Memory B cell (primary cell): Measurements from ENCODE around the gene MYOM3.

Experiments used
- ATAC-seq: fragments of 150-1000 bp; cut with Tn5 transposase; 2 replicates; pipeline ENCODE4 v1.10.0; 2021; ENCODE audit warnings: low read depth, mild to moderate bottlenecking, moderate library complexity
- DNase-seq, 2 donors: peaks; one replicate each; pipeline ENCODE4 v3.0.0; 2022; ENCODE audit warnings: low spot score in 2 of 2
- H3K27ac Mint-ChIP-seq: one replicate; pipeline ENCODE4 v1.8.0; 2022; ENCODE audit warnings: mild to moderate bottlenecking, moderate library complexity, mixed read lengths
- H3K27me3 Mint-ChIP-seq: one replicate; pipeline ENCODE4 v1.8.0; 2022; ENCODE audit warnings: mixed read lengths
- H3K36me3 Mint-ChIP-seq: one replicate; pipeline ENCODE4 v1.8.0; 2022; ENCODE audit warnings: mild to moderate bottlenecking, mixed read lengths
- H3K4me1 Mint-ChIP-seq: one replicate; pipeline ENCODE4 v1.8.0; 2022; ENCODE audit warnings: mixed read lengths
- H3K4me3 Mint-ChIP-seq: one replicate; pipeline ENCODE4 v1.8.0; 2022; ENCODE audit warnings: mild to moderate bottlenecking, moderate library complexity, mixed read lengths
- H3K9me3 Mint-ChIP-seq: one replicate; pipeline ENCODE4 v1.8.0; 2022; ENCODE audit warnings: mixed read lengths

The MYOM3 gene

DNA sequence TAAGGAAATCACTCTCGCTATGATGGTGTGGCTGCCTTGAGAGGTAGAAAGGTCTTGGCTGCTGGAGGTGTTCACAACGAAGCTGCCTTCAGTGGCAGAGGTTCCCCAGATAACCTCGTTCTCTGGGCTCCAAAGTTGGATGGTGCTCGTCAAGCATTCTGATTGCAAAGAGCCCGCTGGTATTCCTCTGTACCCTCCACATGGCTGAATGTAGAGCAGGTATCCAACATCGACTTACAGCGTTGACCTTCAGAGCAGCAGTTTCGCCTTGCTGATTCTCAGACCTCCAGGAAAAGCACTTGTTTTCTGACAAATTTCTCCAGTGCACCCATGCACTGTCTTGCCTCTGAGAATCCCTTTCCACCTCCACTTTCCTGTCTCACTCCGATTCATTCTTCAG, 35.3 kb upstream of the MYOM3 start:
- H3K36me3 Mint-ChIP-seq: no peaks in the 10 kb centered on the region
- ATAC-seq (no peak), DNase-seq (no peak)
- no peak overlapping the region for H3K4me3 Mint-ChIP-seq
- H3K27ac Mint-ChIP-seq: no peak overlapping the region
- H3K4me1 Mint-ChIP-seq: peaks cover 15% of the 10 kb centered on the region
- peaks cover 13% of the 10 kb centered on the region for H3K27me3 Mint-ChIP-seq
- H3K9me3 Mint-ChIP-seq: no peaks in the 10 kb centered on the region

DNA sequence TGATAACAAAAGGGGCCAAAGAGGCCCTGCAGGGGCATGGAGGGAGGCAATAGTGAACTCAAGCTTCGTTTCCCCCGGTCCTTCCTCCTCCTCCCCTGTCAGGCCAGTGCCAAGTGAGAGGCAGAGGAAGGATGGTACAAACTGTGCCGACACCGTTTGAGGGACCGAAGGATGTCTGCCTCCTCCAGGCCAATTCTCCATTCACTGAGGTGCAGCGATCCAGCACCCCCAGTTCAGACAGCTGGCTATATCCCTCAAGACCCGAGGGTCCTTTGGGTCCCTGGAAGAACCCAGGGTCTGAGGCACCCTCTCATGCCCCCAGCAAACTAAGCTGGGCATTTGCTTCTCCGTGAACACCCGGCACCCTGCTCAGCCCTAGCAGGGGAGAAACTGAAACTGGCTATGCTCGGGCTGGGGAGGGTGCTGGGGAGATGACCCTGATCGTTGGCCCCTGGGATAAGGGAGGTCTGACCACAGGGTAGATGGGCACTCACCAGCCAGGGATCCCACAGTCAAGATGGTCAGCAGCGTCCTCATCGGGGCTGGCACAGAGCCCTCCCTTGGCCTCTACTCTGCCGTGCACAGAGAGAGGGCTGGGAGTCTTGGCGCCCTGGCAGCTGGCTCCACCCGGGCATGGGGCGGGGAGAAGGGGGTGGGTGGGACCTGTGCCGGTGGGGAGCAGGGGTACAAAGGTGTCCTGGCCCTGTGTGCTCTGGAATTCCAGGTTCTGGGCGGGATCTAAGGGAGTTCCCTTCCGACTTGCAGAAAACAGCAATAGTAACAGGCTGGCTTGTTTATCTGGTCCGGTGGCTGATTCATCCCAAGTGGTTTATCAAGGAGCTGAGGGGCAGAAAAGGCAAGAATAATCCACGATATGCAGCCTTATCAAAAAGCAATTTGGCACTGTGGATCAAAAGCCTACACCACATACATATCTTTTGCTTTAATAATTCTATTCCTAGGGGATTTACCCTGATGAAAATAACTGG, 30.9 kb upstream of the MYOM3 start, which contains the start of gene IL22RA1:
Gene IL22RA1 (minus strand): TSS at position 595 of the 989 bp plus-strand sequence. CDS start 58 bp downstream, at position 537.
- Mint-ChIP-seq H3K4me3 (no peak within 1 kb of the TSS), H3K27ac (no peak within 1 kb of the TSS), H3K4me1 (peaks cover 6% of the 10 kb centered on the region), H3K36me3 (no peaks in the 10 kb centered on the region), H3K27me3 (peaks cover 16% of the 10 kb centered on the region), H3K9me3 (no peaks in the 10 kb centered on the region)
- ATAC-seq (no peak), DNase-seq (no peak)

- no peak for DNase-seq
- Mint-ChIP-seq H3K27ac (no peak overlapping the region), H3K4me3 (no peak overlapping the region), H3K36me3 (no peaks in the 10 kb centered on the region), H3K4me1 (peaks cover 6% of the 10 kb centered on the region), H3K27me3 (peaks cover 18% of the 10 kb centered on the region), H3K9me3 (no peaks in the 10 kb centered on the region)
- no peak for ATAC-seq
Measured at GRCh38 chr1:24141311-24141997, 29.5 kb upstream of the MYOM3 start.

DNA sequence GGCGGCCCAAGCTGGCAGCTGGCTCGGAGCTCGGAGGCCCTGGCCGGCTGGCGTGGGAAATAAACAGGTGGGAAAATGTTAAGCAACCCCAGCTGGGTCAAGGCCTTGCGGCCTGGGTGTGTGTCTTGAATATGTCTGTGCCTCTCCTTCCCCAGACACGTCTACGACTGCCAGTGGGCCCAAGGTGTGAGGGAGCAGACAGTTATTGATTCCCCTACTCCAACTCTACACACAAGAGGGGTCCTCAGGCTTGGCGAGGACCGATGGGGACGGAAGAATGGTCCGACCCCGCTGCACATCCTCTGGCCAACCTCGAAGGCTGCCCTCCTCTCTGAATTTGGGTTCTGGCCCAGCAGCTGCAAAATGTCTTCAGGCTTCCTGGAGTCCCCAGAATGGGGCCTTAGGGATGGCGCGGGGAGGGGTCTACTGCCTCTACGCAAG, 28.8 kb upstream of the MYOM3 start:
- Mint-ChIP-seq H3K36me3 (no peaks in the 10 kb centered on the region), H3K4me3 (no peak overlapping the region), H3K9me3 (no peaks in the 10 kb centered on the region), H3K27me3 (peaks cover 19% of the 10 kb centered on the region), H3K27ac (no peak overlapping the region), H3K4me1 (peaks cover 6% of the 10 kb centered on the region)
- ATAC-seq: no peak
- no peak for DNase-seq

- Mint-ChIP-seq H3K9me3 (no peaks in the 10 kb centered on the region), H3K27ac (no peak overlapping the region), H3K4me3 (no peak overlapping the region), H3K4me1 (peaks cover 6% of the 10 kb centered on the region), H3K27me3 (peaks cover 19% of the 10 kb centered on the region), H3K36me3 (no peaks in the 10 kb centered on the region)
- DNase-seq (no peak), ATAC-seq (no peak)
Measured at GRCh38 chr1:24139841-24140425, 28.0 kb upstream of the MYOM3 start.

DNA sequence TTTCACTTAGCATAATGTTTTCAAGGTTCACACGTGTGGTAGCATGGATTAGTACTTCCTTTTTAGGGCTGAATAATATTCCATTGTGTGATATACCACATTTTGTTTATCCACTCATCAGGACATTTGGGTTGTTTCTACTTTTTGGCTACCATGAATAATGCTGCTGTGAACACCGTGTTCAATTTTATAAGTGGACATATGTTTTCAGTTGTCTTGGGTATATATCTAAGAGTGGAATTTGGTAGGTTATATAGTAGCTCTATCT, 27.2 kb upstream of the MYOM3 start:
- Mint-ChIP-seq H3K36me3 (no peaks in the 10 kb centered on the region), H3K27me3 (peaks cover 16% of the 10 kb centered on the region), H3K27ac (no peak overlapping the region), H3K9me3 (no peaks in the 10 kb centered on the region), H3K4me3 (no peak overlapping the region), H3K4me1 (peaks cover 3% of the 10 kb centered on the region)
- no peak for DNase-seq
- no peak for ATAC-seq

DNA sequence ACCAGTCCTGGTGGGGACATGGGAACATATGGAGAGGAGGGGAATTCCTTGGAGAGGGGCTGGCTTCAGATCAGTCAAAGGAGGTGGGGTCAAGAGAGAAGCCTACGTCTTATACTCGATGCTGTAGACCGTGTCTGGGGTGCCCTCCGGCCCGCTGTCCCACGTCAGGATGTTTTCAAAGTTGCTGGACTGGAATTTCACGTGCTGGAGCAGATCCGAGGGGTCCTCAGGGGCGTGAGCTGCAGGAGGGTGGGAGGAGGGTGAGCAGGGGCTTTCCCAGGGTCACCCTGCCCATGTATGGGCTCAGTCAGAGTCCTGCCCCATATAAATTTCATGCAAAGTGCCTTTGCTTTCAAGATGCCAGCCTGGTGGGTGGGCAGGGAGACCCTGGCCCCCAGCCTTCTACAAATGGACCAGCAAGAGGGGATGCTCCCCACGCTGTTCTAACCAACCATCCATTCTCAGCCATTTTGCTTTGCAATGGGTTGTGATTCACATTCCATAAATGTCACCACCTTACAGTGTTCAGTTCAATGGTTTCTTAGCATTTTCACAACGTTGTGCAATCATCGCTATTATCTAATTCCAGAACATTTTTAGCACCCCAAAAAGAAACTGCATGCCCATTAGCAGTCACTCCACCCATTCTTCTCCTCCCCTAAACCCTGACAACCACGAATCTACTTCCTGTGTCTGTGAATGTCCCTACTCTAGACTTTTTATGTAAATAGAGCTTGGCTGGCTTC, 26.7 kb upstream of the MYOM3 start:
- Mint-ChIP-seq H3K9me3 (no peaks in the 10 kb centered on the region), H3K27me3 (peaks cover 12% of the 10 kb centered on the region), H3K4me3 (no peak overlapping the region), H3K36me3 (no peaks in the 10 kb centered on the region), H3K27ac (no peak overlapping the region), H3K4me1 (peaks cover 3% of the 10 kb centered on the region)
- DNase-seq: no peak
- ATAC-seq: no peak

DNA sequence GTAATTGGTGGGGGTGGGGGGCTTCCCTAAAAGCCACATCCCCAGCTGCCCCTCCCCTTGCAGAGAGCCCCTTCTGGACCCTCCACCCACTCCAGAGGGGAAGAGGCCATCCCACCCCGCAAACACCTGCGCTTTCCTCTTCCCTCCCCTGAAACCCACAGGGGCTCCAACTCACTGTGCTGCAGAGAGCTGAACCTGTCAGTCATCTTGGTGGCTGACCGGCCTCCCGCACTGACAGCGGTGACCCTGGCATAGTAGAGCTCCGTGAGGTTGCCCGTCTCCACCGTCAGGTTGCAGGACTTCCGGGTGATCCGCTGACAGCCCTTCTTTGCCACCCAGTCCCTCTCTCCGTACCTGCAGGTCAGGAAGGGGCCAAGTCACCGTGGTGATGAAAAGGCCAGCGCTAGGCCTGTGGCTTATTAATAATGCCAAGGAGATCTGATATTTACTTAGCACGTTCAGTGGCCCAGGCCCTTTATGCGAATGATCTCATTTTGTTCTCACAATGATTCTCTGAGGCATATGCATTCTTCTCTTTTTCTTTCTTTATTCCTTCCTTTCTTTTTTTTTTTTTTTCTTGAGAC, 25.1 kb upstream of the MYOM3 start:
- ATAC-seq (no peak), DNase-seq (no peak)
- Mint-ChIP-seq H3K36me3 (no peaks in the 10 kb centered on the region), H3K27me3 (peaks cover 14% of the 10 kb centered on the region), H3K4me3 (no peak overlapping the region), H3K4me1 (peaks cover 3% of the 10 kb centered on the region), H3K9me3 (no peaks in the 10 kb centered on the region), H3K27ac (no peak overlapping the region)

- Mint-ChIP-seq H3K4me1 (peaks cover 3% of the 10 kb centered on the region), H3K36me3 (no peaks in the 10 kb centered on the region), H3K27ac (no peak overlapping the region), H3K9me3 (peaks cover 2% of the 10 kb centered on the region), H3K27me3 (peaks cover 7% of the 10 kb centered on the region), H3K4me3 (no peak overlapping the region)
- DNase-seq (no peak), ATAC-seq (no peak)
Measured at GRCh38 chr1:24134376-24134775, 22.4 kb upstream of the MYOM3 start.

GRCh38 chr1:24133819-24134218, 21.9 kb upstream of the MYOM3 start:
- H3K36me3 Mint-ChIP-seq: peaks cover 2% of the 10 kb centered on the region
- H3K27me3 Mint-ChIP-seq: peaks cover 10% of the 10 kb centered on the region
- H3K4me1 Mint-ChIP-seq: peaks cover under 1% of the 10 kb centered on the region
- no peak overlapping the region for H3K4me3 Mint-ChIP-seq
- ATAC-seq (no peak), DNase-seq (no peak)
- peaks cover 5% of the 10 kb centered on the region for H3K9me3 Mint-ChIP-seq
- no peak overlapping the region for H3K27ac Mint-ChIP-seq

DNA sequence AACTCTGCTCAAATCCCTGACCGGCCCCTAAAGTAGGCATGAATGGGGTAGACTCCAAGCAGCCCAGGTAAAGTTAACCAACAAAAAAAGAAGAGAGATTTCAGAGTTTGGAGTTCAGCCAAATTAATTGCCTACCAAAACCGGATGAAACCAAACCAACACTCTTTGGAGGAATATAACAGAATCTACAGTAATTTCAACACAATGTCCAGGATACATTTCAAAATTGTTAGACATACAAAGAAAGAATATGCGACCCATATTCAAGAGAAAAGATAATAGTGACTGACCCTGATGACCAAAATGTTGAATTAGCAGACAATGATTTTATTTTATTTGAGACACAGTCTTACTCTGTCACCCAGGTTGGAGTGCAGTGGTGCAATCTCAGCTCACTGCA, 18.4 kb upstream of the MYOM3 start:
- Mint-ChIP-seq H3K27ac (no peak overlapping the region), H3K27me3 (peaks cover 7% of the 10 kb centered on the region), H3K4me3 (no peak overlapping the region), H3K36me3 (peaks cover 2% of the 10 kb centered on the region), H3K4me1 (no peaks in the 10 kb centered on the region), H3K9me3 (peaks cover 5% of the 10 kb centered on the region)
- DNase-seq: no peak
- ATAC-seq: no peak

GRCh38 chr1:24127801-24128363, 15.9 kb upstream of the MYOM3 start:
- ATAC-seq (no peak), DNase-seq (no peak)
- Mint-ChIP-seq H3K4me1 (no peaks in the 10 kb centered on the region), H3K36me3 (peaks cover 2% of the 10 kb centered on the region), H3K27ac (no peak overlapping the region), H3K9me3 (peaks cover 5% of the 10 kb centered on the region), H3K4me3 (no peak overlapping the region), H3K27me3 (peaks cover 7% of the 10 kb centered on the region)

DNA sequence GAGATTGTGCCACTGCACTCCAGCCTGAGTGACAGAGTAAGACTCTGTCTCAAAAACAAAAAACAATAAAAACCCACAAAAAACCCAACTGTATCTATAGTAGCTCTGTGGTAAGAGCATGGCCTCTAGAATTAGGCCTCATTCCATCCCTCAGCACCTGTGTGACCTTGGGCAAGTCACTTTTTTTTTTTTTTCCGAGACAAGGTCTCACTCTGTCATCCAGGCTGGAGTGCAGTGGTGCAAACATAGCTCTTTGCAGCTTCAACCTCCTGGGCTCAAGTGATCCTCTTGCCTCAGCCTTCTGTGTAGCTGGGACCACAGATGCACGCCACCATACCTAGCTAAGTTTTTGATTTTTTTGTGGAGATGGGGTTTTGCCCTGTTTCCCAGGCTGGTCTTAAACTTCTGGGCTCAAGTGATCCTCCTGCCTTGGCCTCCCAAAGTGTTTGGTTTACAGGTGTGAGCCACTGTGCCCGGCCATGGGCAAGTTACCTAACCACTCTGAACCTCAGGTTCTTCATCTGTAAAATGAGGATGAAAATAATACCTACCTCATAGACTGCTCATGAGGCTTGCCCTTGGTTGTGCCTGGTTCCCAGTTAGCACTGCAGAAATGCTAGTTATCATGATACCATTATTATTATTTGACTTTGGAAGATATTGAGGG, 15.3 kb upstream of the MYOM3 start:
- peaks cover 2% of the 10 kb centered on the region for H3K36me3 Mint-ChIP-seq
- H3K27ac Mint-ChIP-seq: no peak overlapping the region
- ATAC-seq: no peak
- H3K9me3 Mint-ChIP-seq: peaks cover 5% of the 10 kb centered on the region
- peaks cover 5% of the 10 kb centered on the region for H3K27me3 Mint-ChIP-seq
- no peak overlapping the region for H3K4me3 Mint-ChIP-seq
- H3K4me1 Mint-ChIP-seq: no peaks in the 10 kb centered on the region
- no peak for DNase-seq
